K562 (cell line): ENCODE data around the gene SOX14. TPM values are rescaled to one million over a fixed set of nuclear protein-coding genes. Genes with fewer than 3 reads are reported as not detected.

Experiments
- ATAC-seq: fragments of 200-7000 bp; cut with Tn5 transposase; 3 replicates; pipeline ENCODE4 v1.9.1; 2020; ENCODE audit warnings: moderate library complexity
- BruUV-seq: library from RNA; stranded (reverse); fragments of 400-500 nt; replicated peaks from 2 replicates; lab custom pipeline; 2021; lab: Mats Ljungman, UMichigan
- CTCF ChIA-PET: fragments of 300-600 bp; formaldehyde crosslinking; extraction: SDS; loops from one replicate; lab custom pipeline; 2021; ENCODE audit warnings: low intra/inter-chr PET ratio; lab: Yijun Ruan, JAX
- POLR2A ChIA-PET: fragments of 300-600, 350-650 bp; sonication (Branson Sonifier 250); formaldehyde crosslinking; extraction: SDS; loops from one replicate; lab custom pipeline; 2021; ENCODE audit warnings: antibody characterized with exemption, inconsistent platforms; lab: Yijun Ruan, JAX
- DNase-seq, 4 experiments: peaks; one replicate each; pipeline versions ENCODE4 v3.0.0 to v3.0.0-alpha.2; 2011 to 2018; ENCODE audit warnings: low spot score in 3 of 4, mixed read lengths in 3 of 4; ENCODE audit errors: extremely low read depth in 1 of 4
- FAIRE-seq: peaks from 2 replicates; lab custom pipeline; 2011; peaks lifted over from hg19 to GRCh38; lab: Jason Lieb, UNC
- H2AFZ ChIP-seq: 2 replicates; pipeline ENCODE4 v1.6.0; 2011; ENCODE audit warnings: low read depth, low read length, control low read depth, inconsistent platforms
- H3K27ac ChIP-seq: fragments of 200-600 bp; 3 replicates; pipeline ENCODE4 v1.8.0; 2011; ENCODE audit warnings: low read depth, mild to moderate bottlenecking, control low read depth, inconsistent platforms, low read length, moderate library complexity, mixed read lengths; ENCODE audit errors: extremely low read depth
- H3K27me3 ChIP-seq, 2 experiments: fragments of 300-600 bp in 1 of 2; 2 replicates in 1 of 2; 3 replicates in 1 of 2; pipeline versions ENCODE4 v1.6.0 to v1.8.0; 2011; ENCODE audit warnings: inconsistent platforms in 2 of 2, low read length in 2 of 2, mild to moderate bottlenecking in 1 of 2, mixed read lengths in 1 of 2, moderate library complexity in 1 of 2; ENCODE audit not compliant: control insufficient read depth in 2 of 2, insufficient read depth in 2 of 2
- H3K36me3 ChIP-seq: fragments of 300-600 bp; 3 replicates; pipeline ENCODE4 v1.8.0; 2011; ENCODE audit warnings: mild to moderate bottlenecking, low read length, inconsistent platforms; ENCODE audit not compliant: control insufficient read depth, insufficient read depth
- H3K4me1 ChIP-seq, 2 experiments: fragments of 200-600 bp in 1 of 2; replicated peaks in 1 of 2; 2 replicates in 1 of 2; 3 replicates in 1 of 2; pipeline versions ENCODE4 v1.5.1 to v1.8.0; 2011; ENCODE audit warnings: inconsistent platforms in 2 of 2, low read length in 2 of 2, mild to moderate bottlenecking in 1 of 2, mixed read lengths in 1 of 2, moderate library complexity in 1 of 2; ENCODE audit not compliant: control insufficient read depth in 2 of 2, insufficient read depth in 2 of 2
- H3K4me2 ChIP-seq: 2 replicates; pipeline ENCODE4 v1.6.1; 2011; ENCODE audit warnings: low read length, control low read depth, inconsistent platforms, mixed read lengths; ENCODE audit not compliant: insufficient read depth
- H3K4me3 ChIP-seq: fragments of 200-600 bp; sonication (generic), shearing (Covaris generic); 2 replicates; pipeline ENCODE4 v1.5.1; 2016; ENCODE audit warnings: control low read depth, inconsistent platforms
- H3K79me2 ChIP-seq: fragments of 200-600 bp; 3 replicates; pipeline ENCODE4 v1.8.0; 2011; ENCODE audit warnings: low read length, inconsistent platforms; ENCODE audit not compliant: control insufficient read depth, insufficient read depth
- H3K9ac ChIP-seq, 2 experiments: 2 replicates each; pipeline versions ENCODE4 v1.6.0 to v1.6.1; 2011; ENCODE audit warnings: low read depth in 2 of 2, low read length in 2 of 2, control low read depth in 1 of 2, inconsistent platforms in 1 of 2, mild to moderate bottlenecking in 1 of 2, mixed read lengths in 1 of 2; ENCODE audit not compliant: insufficient read depth in 1 of 2
- H3K9me1 ChIP-seq: one replicate; pipeline ENCODE4 v1.6.0; 2011; ENCODE audit warnings: inconsistent platforms, mild to moderate bottlenecking, low read length, moderate library complexity; ENCODE audit not compliant: control insufficient read depth, insufficient read depth
- H3K9me3 ChIP-seq: replicated peaks from 2 replicates; pipeline ENCODE4 v1.5.1; 2011; ENCODE audit warnings: low read depth, low read length, inconsistent platforms; ENCODE audit not compliant: control insufficient read depth, insufficient read depth
- H4K20me1 ChIP-seq: replicated peaks from 2 replicates; pipeline ENCODE4 v1.6.1; 2011; ENCODE audit warnings: low read length, inconsistent platforms, mixed read lengths; ENCODE audit not compliant: control insufficient read depth, insufficient read depth
- ETV6 ChIP-seq, 3 experiments: fragments of 150-350 bp in 1 of 3; sonication (generic) in 1 of 3; formaldehyde crosslinking in 1 of 3; IDR thresholded peaks; 2 replicates each; pipeline versions ENCODE4 v1.6.1 to v1.8.0; 2014 to 2022; ENCODE audit warnings: borderline replicate concordance in 2 of 3, low read depth in 2 of 3, antibody characterized with exemption in 1 of 3, low read length in 1 of 3, mild to moderate bottlenecking in 1 of 3, missing genetic modification reagents in 1 of 3
- HMG20B ChIP-seq: fragments of 250-450 bp; sonication (Bioruptor Pico); IDR thresholded peaks from 2 replicates; pipeline ENCODE4 v1.5.0; 2021; ENCODE audit warnings: mild to moderate bottlenecking
- KAT2B ChIP-seq: IDR thresholded peaks from one replicate; pipeline ENCODE4 v1.6.1; 2012; ENCODE audit warnings: low read depth, mild to moderate bottlenecking, control low read depth, inconsistent platforms, low read length, moderate library complexity
- NR3C1 ChIP-seq: sonication (generic); formaldehyde crosslinking; IDR thresholded peaks from 2 replicates; pipeline ENCODE4 v1.8.1; 2022; ENCODE audit warnings: missing genetic modification reagents
- PML ChIP-seq: IDR thresholded peaks from 2 replicates; pipeline ENCODE4 v1.6.1; 2012; ENCODE audit warnings: low read length, inconsistent platforms
- RAD51 ChIP-seq: fragments of 450-650 bp; IDR thresholded peaks from 2 replicates; pipeline ENCODE4 v1.7.1; 2016; ENCODE audit warnings: low read depth, mild to moderate bottlenecking, borderline replicate concordance
- TBP ChIP-seq: optimal IDR thresholded peaks from 2 replicates; pipeline ENCODE3; 2011; ENCODE audit warnings: low read depth, low read length, improper control_type of control experiment
- ZNF133 ChIP-seq: fragments of 250-450 bp; sonication (Bioruptor Pico); IDR thresholded peaks from 2 replicates; pipeline ENCODE4 v1.4.0; 2020; ENCODE audit warnings: mild to moderate bottlenecking
- WGBS: fragments of 100-300 bp; shearing (Covaris generic); methylation state at CpG from one replicate; pipeline ENCODE4 v1.1.6; 2016; ENCODE audit warnings: low coverage, mixed read lengths; ENCODE audit not compliant: insufficient coverage; ENCODE audit errors: missing lambda C conversion rate; 5-methylcytosine and 5-hydroxymethylcytosine counted together
- in situ Hi-C: fragments of 300-500 bp; cut with MboI; formaldehyde crosslinking; loops from 4 replicates; pipeline ENCODE4 v1.15.0; 2018; ENCODE audit warnings: inconsistent platforms, mixed read lengths
- intact Hi-C: fragments of 100-400 bp; cut with micrococcal nuclease; formaldehyde crosslinking; loops from 2 replicates; pipeline ENCODE4 v1.14.2; 2022
- polyA plus RNA-seq, 8 experiments: library from polyadenylated mRNA; depleted of rRNA in 4 of 8; stranded (reverse) in 5 of 8; unstranded in 3 of 8; fragments of >200 nt; fragmentation: Nextera tagmentation in 2 of 8; fragmentation: Illumina TruSeq in 1 of 8; extraction: Ambion mirVana in 2 of 8; extraction: Trizol in 1 of 8; gene quantifications; 2 replicates each; pipeline versions ENCODE4 v1.2.1 to v1.2.3, GENCODE V29; 2011 to 2014; ENCODE audit warnings: inconsistent platforms in 1 of 8, missing spikeins in 1 of 8
- total RNA-seq, 7 experiments: library from RNA; depleted of rRNA in 6 of 7; stranded (reverse); fragments of >200 nt in 6 of 7; fragmentation: Illumina TruSeq in 2 of 7; extraction: Trizol in 2 of 7; gene quantifications; 2 replicates each; pipeline versions ENCODE4 v1.2.1 to v1.2.3, GENCODE V29; 2011 to 2021; ENCODE audit warnings: low replicate concordance in 1 of 7

Gene SOX14
- total and polyA plus RNA-seq, 9 of the 15 experiments (the other 6 are each of a cell fraction or from before 2014, with no cell fraction given), result not detected

- WGBS, result 2% methylated on average over 18 of the region's 22 CpGs
- Histone ChIP-seq H3K79me2 (no peaks in the 10 kb centered on the region), H3K27ac (no peak overlapping the region), H3K4me1 (peaks cover 0 to 13% of the 10 kb centered on the region in 2 experiments; a peak in 1 of 5 replicates), H2AFZ (no peak overlapping the region), H3K9ac (no peak overlapping the region), H3K9me3 (no peaks in the 10 kb centered on the region), H3K4me2 (no peak overlapping the region), H3K4me3 (no peak overlapping the region), H4K20me1 (no peaks in the 10 kb centered on the region)
- CTCF ChIA-PET, result interaction anchor here (0.6 kb wide), 1 partner anchor 11 kb away, joined by 4 read pairs; no protein-coding TSS in a partner anchor
- DNase-seq (no peak), ATAC-seq (no peak)
- no peak for TF ChIP-seq KAT2B
- TF ChIP-seq RAD51, result no peak
- TF ChIP-seq TBP, result no peak
- no peak for TF ChIP-seq NR3C1 (CRISPR knock-in tag)
- TF ChIP-seq ZNF133, result no peak
- no peak for TF ChIP-seq HMG20B (CRISPR knock-in tag)
- TF ChIP-seq PML, result no peak
- no peak for TF ChIP-seq ETV6 (IDR thresholded peaks at IDR 0.05; ENCODE audit: borderline replicate concordance in 1 of 2, low read depth in 2 of 2, low read length in 1 of 2)
- TF ChIP-seq ETV6 (CRISPR knock-in tag; IDR thresholded peaks at IDR 0.05; ENCODE audit: borderline replicate concordance), result no peak
- TF ChIP-seq, all 486 proteins: peak for 0
- H3K27me3 ChIP-seq, result peaks cover 13 to 79% of the 10 kb centered on the region in 2 experiments; a peak in 3 of 5 replicates
- no peaks in the 10 kb centered on the region for H3K9me1 ChIP-seq
- H3K36me3 ChIP-seq, result no peaks in the 10 kb centered on the region
- in situ Hi-C loops, result no loop called here
- FAIRE-seq, result no peak
- intact Hi-C loops, result no loop called here
- POLR2A ChIA-PET, result no interaction called here
- no TSS peak for BruUV-seq
Measured at GRCh38 chr3:137766876-137767537, 2.9 kb downstream of the SOX14 start.
